GM20000 (cell line): Measurements from ENCODE around the gene OTOA.
A peak's percentile ranks its signal among the peaks of the same experiment; 100 is the strongest.

ENCODE experiments used
- DNase-seq: peaks from one replicate; pipeline ENCODE4 v3.0.0; 2012; ENCODE audit warnings: low spot score
- TF ChIP-seq, protein P1 (sequence below): IDR thresholded peaks from 2 replicates; pipeline ENCODE4 v1.5.1; 2012; ENCODE audit warnings: mild to moderate bottlenecking, control low read depth; ENCODE audit errors: extremely low read depth, missing control alignments

OTOA gene

DNA sequence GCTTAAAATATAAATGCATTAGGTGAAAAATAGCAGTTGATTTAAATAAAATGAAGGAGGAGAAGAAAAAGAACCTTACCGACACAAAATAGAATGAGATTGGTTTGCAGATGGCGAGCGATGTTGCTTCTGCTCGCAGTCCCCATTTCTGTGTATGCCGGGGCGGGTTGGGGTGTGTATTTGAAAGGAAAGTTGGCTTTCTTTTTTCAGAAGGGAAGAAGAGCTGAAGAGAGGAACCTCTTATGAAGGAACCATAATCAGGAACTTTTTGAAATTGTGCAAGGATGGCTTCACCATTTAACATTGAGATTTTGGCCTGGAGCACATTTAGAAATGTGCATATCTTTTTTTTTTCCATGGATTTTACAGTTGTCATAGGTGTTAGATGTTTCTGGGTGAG is 11.3 kb upstream of the OTOA start, which contains the start of gene IGSF6:
Gene IGSF6 (minus strand): TSS at position 156 of the 400 bp plus-strand sequence. CDS start 10 bp downstream, at position 146.
- no peak for DNase-seq
- TF ChIP-seq, protein P1, sequence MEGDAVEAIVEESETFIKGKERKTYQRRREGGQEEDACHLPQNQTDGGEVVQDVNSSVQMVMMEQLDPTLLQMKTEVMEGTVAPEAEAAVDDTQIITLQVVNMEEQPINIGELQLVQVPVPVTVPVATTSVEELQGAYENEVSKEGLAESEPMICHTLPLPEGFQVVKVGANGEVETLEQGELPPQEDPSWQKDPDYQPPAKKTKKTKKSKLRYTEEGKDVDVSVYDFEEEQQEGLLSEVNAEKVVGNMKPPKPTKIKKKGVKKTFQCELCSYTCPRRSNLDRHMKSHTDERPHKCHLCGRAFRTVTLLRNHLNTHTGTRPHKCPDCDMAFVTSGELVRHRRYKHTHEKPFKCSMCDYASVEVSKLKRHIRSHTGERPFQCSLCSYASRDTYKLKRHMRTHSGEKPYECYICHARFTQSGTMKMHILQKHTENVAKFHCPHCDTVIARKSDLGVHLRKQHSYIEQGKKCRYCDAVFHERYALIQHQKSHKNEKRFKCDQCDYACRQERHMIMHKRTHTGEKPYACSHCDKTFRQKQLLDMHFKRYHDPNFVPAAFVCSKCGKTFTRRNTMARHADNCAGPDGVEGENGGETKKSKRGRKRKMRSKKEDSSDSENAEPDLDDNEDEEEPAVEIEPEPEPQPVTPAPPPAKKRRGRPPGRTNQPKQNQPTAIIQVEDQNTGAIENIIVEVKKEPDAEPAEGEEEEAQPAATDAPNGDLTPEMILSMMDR: no peak

DNA sequence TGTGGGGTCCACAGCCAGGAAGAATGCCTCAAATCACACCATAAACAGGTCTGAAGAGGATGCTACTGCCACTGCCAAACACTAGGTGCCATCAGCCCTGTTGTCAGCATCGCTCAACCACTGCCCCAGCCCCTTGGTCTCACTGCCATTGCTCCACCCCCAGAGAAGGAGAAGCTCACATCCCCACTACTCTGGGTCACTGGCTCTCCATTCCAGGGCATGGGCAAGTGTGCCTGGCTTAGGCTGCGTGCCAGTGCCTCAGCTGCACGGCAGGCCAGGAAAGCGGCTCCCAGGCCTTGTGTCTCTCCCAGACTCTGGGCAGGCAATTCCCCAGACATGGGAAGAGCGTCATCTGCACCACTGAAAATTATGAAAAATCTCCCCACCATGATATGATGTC is 10.2 kb upstream of the OTOA start:
- TF ChIP-seq, protein P1: no peak
- DNase-seq: no peak

DNA sequence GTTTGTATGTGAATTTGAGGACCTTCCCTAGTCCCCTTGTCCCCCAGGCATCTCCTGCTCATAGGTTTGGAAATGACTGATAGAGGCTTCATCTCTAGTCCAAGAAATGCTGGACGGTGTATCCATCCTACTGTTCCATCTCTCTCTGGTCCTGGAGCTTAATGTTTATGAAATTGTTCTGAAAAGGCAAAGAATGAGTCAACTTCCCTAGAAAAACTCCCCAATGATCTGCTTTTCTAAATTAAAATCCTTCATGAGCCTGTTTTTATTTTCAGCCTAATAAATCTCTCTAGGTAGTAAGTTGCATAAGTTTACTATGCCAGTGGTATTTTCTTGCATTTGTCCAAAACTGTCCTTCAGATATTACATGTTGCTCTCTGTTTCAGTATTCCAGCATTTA is 9.3 kb upstream of the OTOA start:
- DNase-seq: no peak
- TF ChIP-seq, protein P1: no peak

DNA sequence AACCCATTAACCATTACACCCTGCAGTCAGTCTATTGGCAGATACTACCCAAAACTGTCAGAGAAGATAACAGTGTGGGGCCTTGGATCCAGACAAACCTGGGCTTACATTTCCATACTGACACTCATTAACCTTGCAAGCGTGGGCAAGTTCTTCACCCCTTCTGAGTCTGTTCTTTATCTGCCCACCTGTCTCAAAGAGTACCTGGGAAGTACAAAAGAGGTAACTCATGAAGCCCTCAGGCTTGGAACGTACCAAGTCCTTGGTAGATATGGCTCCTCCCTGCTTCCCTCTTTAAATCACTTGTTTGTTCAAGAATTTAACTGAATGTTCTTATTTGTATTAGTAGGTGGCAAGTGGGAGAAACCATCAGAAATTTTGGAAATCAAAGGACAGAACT is 8.9 kb upstream of the OTOA start:
- TF ChIP-seq, protein P1: no peak
- no peak for DNase-seq

DNA sequence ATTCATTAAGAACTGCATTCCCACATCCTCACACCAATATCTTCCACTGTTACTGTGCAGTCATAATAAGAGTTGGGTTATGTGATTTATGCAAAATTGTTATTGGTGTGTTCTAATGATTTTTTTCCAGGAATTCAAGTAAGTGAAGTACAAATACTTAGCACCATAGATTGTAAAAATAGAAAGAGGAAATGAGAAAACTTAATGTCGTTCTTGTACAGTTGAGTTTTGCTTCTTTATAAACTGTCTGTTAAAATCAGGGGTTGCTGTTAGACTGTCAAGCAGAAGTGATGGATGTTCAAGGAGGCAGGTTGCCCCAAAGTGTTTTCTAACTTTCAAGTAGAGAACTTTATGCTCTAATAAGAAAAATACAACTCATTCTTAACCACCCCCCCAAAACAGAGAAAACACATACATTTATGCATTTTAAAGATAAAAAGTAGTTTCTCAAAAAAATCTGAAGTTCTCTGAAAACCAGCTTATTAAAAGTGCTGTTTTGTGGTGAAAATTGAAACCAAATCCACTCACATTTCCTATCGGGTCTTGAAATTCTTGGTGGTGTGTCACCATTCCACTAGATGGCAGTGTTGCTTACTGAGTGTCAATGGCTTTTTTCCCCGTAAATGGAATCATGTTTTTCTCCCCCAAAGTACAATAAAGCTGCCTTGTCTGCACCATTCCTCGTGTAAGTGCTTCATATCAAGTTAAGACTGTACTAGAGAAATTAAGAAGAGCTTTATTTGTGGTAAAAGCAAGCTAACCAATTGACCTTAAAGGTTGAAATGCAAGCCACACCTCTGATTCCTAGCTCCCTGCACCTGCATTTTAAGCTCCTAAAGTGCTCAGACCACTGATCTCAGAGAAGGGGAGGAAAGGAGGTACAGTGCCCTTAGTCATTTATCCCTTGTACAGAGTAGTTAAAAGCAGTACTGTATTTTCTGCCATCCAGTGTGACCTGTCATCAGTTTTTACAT is 6.7 kb upstream of the OTOA start:
- peak; percentile 65 for DNase-seq

DNA sequence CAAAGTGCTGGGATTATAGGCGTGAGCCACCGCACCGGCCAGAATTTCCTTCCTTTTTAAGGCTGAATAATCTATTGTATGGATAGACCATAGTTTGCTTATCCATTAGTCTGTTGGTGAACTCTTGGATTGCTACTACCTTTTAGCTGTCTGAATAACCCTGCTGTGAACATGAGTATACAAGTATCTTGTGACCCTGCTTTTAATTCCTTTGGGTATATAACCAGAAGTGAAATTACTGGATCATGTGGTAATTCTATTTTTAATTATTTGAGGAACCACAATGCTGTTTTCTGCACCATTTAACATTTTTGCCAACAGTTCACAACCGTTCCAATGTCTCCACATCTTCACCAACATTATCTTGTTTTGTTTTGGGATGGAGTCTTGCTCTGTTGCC is 4.6 kb upstream of the OTOA start:
- no peak for DNase-seq
- TF ChIP-seq, protein P1: no peak

More for the DNA sequence above, 6.7 kb upstream of the OTOA start:
- TF ChIP-seq, protein P1: peak; percentile 42

DNA sequence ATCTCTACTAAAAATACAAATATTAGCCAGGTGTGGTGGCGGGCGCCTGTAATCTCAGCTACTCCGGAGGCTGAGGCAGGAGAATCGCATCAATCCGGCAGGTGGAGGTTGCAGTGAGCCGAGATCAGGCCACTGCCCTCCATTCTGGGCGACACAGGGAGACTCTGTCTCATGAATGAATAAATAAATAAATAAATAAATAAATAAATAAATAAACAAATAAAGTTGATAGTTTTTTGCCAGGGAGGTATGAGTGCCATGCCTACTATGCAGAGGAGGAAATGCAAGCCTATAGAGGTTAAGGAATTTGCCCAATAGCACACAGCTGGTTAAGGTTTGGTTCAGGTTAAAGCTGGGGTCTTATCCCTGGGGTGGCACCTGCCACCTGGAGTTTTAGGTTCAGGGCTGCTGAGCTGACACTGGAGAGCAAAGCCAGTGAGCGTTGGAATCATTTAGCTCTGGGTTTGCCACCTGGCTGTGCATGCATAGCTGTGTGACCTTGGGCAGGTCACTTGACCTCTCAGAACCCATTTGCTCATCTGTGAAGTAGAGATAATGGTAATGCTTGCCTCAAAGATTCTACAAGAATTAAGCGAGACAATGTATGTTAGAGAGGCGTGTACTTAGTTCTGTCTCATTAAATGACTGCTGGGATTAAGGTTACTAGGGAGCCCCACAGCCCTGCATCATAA is 1.2 kb downstream of the OTOA start:
- DNase-seq: no peak
- TF ChIP-seq, protein P1: no peak
